AML-193 (cell line): ENCODE measurements around the gene OMA1.

Experiments used
- DNase-seq, 2 experiments: peaks; one replicate each; lab custom pipeline; 2025; lab: John Stamatoyannopoulos, UW

The OMA1 gene

GRCh38 chr1:58459911-58460310, 86.6 kb downstream of the OMA1 start:
- DNase-seq, result no peak

- DNase-seq, result no peak
Measured at GRCh38 chr1:58457023-58457635, 89.4 kb downstream of the OMA1 start.

- DNase-seq, result no peak
Measured at GRCh38 chr1:58456470-58456869, 90.1 kb downstream of the OMA1 start.

- no peak for DNase-seq
Measured at GRCh38 chr1:58454807-58455206, 91.7 kb downstream of the OMA1 start.

GRCh38 chr1:58454385-58454784, 92.1 kb downstream of the OMA1 start:
- DNase-seq, result no peak

- no peak for DNase-seq
Measured at GRCh38 chr1:58451560-58452191, 94.8 kb downstream of the OMA1 start.

GRCh38 chr1:58447886-58448285, 98.6 kb downstream of the OMA1 start:
- no peak for DNase-seq

- DNase-seq, result no peak
Measured at GRCh38 chr1:58447042-58447441, 99.5 kb downstream of the OMA1 start.

- no peak for DNase-seq
Measured at GRCh38 chr1:58446368-58446767, 100.2 kb downstream of the OMA1 start.

- DNase-seq, result no peak
Measured at GRCh38 chr1:58443986-58444868, 102.3 kb downstream of the OMA1 start.

- DNase-seq, result no peak
Measured at GRCh38 chr1:58442114-58442513, 104.4 kb downstream of the OMA1 start.

GRCh38 chr1:58441699-58442098, 104.8 kb downstream of the OMA1 start:
- DNase-seq, result no peak

GRCh38 chr1:58440696-58441095, 105.8 kb downstream of the OMA1 start:
- DNase-seq, result no peak

GRCh38 chr1:58439946-58440345, 106.6 kb downstream of the OMA1 start:
- DNase-seq, result no peak

GRCh38 chr1:58438468-58438867, 108.1 kb downstream of the OMA1 start:
- no peak for DNase-seq

- no peak for DNase-seq
Measured at GRCh38 chr1:58437623-58438022, 108.9 kb downstream of the OMA1 start.

- no peak for DNase-seq
Measured at GRCh38 chr1:58436615-58437297, 109.8 kb downstream of the OMA1 start.

GRCh38 chr1:58435376-58435775, 111.2 kb downstream of the OMA1 start:
- DNase-seq, result no peak

- DNase-seq, result no peak
Measured at GRCh38 chr1:58434607-58435006, 111.9 kb downstream of the OMA1 start.

- no peak for DNase-seq
Measured at GRCh38 chr1:58434181-58434580, 112.3 kb downstream of the OMA1 start.

GRCh38 chr1:58432851-58433668, 113.5 kb downstream of the OMA1 start:
- no peak for DNase-seq
